Superior temporal gyrus (tissue), 1 donor: ENCODE measurements around the gene CYLD.
A peak's percentile ranks its signal among the peaks of the same experiment; 100 is the strongest.

Experiments used
- DNase-seq: peaks from one replicate; pipeline ENCODE4 v3.0.0-alpha.2; 2016; ENCODE audit errors: extremely low spot score

Gene CYLD

GRCh38 chr16:50739031-50739430 is 2.9 kb upstream of the CYLD start:
- DNase-seq = no peak

- no peak for DNase-seq
Observed at GRCh38 chr16:50740736-50741135, 1.1 kb upstream of the CYLD start.

- DNase-seq = no peak
Observed at GRCh38 chr16:50741225-50741780, 583 bp upstream of the CYLD start.

- no peak for DNase-seq
Observed at GRCh38 chr16:50742576-50743200, 802 bp downstream of the CYLD start.

GRCh38 chr16:50743581-50744225 is 1.8 kb downstream of the CYLD start:
- DNase-seq = peak; percentile 54

- no peak for DNase-seq
Observed at GRCh38 chr16:50744881-50745280, 3.0 kb downstream of the CYLD start.

GRCh38 chr16:50745940-50746339 is 4.1 kb downstream of the CYLD start:
- no peak for DNase-seq

GRCh38 chr16:50747207-50747956 is 5.5 kb downstream of the CYLD start:
- DNase-seq = peak; percentile 73

GRCh38 chr16:50751528-50751927 is 9.6 kb downstream of the CYLD start:
- DNase-seq = no peak

- DNase-seq = no peak
Observed at GRCh38 chr16:50752471-50753235, 10.8 kb downstream of the CYLD start.

GRCh38 chr16:50756473-50756872 is 14.6 kb downstream of the CYLD start:
- DNase-seq = peak; percentile 16

- no peak for DNase-seq
Observed at GRCh38 chr16:50761267-50761666, 19.4 kb downstream of the CYLD start.

- DNase-seq = no peak
Observed at GRCh38 chr16:50762241-50762640, 20.4 kb downstream of the CYLD start.

GRCh38 chr16:50763211-50763610 is 21.3 kb downstream of the CYLD start:
- DNase-seq = no peak

GRCh38 chr16:50765260-50765659 is 23.4 kb downstream of the CYLD start:
- no peak for DNase-seq

- no peak for DNase-seq
Observed at GRCh38 chr16:50765861-50766260, 24.0 kb downstream of the CYLD start.

GRCh38 chr16:50767197-50767596 is 25.3 kb downstream of the CYLD start:
- no peak for DNase-seq

- DNase-seq = no peak
Observed at GRCh38 chr16:50771366-50771765, 29.5 kb downstream of the CYLD start.

- DNase-seq = no peak
Observed at GRCh38 chr16:50774405-50774804, 32.5 kb downstream of the CYLD start.

- DNase-seq = no peak
Observed at GRCh38 chr16:50774960-50775359, 33.1 kb downstream of the CYLD start.

GRCh38 chr16:50776037-50776436 is 34.2 kb downstream of the CYLD start:
- DNase-seq = no peak
